G401.6 (cell line): ENCODE measurements around the gene PARVB.

Experiments used
- FAIRE-seq: peaks from 2 replicates; lab custom pipeline; 2012; peaks lifted over from hg19 to GRCh38; lab: Jason Lieb, UNC

PARVB gene

DNA sequence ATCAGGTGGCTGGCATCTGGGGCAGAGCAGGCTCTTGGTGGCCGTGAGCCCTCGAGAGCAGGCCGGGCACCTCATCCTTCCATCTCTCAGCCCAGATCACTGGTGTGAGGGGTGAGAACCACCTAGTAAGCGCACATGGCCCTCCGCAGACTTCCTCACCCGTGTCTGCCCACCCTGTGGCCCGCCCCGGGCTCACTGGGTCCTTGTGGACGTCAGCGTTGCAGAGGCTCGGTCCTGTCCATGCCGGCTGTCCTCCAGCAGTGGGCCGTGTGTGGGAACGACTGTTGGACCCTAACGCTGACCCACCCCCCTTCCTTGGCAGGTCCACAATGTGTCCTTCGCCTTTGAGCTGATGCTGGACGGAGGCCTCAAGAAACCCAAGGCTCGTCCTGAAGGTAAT is 139.4 kb downstream of the PARVB start:
- no peak for FAIRE-seq

DNA sequence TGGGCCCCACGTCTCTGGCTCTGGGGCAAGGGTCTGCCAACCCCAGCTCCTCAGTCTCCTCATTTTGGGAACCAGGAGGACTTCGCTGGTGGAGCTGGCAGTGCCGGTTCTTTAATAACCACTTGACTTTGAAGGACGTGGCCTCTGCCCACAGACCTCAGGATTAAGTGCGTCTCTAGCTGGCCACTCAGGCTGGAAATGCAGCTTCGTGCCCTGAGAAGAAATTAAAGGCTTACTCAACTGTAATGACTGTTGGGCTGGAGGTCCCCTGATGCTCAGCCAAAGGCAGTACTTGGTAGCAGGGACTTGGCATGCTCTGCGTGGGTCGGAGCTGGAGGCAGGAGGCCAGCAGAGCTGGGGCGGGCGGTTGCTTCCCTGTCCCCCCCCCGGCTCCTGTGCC is 139.9 kb downstream of the PARVB start:
- no peak for FAIRE-seq

DNA sequence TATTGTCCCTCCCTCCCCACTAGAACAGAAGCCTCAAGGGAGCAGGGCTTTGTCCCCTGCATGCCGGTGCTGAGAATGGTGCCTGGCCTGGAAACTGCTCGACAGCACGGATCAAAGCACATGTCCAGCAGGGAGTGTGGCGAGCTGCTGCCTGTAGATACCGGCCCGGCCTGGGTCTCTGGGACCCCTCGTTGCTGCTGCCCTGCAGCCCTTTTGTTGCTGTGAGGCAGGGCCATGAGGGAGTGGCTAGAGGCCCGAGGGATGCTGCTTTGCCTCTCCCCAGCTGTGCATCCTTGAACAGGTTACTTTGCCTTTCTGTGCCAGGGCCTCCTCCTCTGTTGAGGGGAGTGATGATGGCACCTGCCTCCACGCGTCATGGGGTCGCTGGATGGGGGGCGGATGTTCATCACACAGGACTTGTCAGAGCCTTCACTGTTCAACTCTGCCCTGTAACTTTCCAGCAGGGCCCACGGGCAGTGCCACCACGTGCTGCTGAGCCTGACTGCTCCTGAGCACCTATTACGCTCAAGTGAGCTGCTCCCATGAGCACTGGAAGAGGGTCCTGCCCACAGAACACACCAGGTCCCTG is 141.3 kb downstream of the PARVB start:
- FAIRE-seq = no peak

DNA sequence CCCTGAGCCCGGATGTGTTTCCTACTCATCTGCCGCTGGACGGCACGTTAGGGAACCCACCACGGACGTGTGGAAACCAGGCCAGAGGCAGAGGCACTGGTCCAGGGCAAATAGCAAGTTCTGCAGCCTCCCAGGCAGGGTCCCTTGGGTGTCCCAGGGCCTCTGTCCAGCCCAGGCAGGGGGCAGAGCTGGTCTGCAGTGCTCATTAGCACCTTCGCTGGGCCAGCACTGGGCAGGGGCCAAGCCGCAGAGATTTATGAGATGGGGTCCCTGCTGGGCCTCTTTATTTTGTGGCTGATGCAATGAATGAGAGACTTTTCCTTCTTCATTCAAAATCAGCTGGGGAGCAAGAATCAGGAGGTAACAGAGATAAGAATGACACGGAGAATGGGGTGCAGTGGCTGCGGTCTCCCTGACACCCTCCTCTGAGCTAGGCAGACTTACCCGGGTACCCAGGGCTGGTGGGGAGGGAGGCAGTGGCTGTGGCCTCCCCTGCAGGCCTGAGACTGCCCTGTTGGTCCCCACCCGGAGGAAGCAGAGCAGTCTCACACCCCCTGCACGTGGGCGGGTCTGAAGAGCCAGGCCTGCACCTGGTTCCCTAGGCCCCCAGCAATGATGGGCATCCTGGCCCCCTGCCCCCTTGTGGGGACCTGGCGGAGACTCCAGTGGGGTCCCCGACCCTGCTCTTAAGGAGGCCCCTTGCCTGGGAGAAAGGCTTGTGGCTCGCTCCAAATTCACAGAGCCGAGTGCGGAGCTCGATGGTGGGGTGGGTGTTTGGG is 142.6 kb downstream of the PARVB start:
- FAIRE-seq = no peak

DNA sequence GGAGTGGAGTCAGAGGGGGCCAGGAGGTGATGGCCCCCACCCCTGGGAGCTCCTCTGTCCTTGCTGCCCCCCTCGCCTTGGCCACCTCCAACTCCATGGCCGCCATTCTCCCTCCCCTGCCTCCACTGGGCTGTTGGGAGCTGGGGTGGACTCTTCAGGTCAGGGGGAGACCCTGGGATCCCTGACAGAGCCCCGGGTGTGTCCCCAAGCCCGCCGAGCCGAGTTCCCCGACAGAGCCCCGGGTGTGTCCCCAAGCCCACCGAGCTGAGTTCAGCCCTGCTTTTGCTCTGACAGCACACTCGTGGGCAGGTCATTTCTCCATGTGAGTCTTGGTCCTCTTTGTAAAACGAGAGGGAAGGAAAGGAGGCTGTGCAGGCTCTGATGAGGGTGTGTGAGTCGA is 143.4 kb downstream of the PARVB start:
- FAIRE-seq = no peak

DNA sequence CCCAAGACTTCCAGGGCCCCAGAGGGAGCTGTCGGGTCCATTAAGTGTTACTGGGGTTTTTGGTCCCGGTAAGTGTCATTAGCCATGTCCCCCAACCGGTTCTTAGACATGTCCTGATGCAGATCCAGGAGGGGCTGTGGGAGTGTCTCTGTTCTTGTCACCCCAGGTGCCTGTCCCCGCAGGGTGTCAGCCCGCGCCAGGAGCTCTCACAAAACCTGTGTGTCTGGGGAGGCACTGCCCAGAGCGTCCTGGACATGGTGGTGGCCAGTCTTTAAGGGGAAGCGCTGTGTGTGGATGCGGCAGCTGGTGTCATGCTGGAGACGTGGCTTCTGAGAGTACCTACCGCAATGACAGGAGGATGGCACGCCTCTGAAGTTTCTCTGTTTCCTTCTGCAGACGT is 144.1 kb downstream of the PARVB start:
- no peak for FAIRE-seq

DNA sequence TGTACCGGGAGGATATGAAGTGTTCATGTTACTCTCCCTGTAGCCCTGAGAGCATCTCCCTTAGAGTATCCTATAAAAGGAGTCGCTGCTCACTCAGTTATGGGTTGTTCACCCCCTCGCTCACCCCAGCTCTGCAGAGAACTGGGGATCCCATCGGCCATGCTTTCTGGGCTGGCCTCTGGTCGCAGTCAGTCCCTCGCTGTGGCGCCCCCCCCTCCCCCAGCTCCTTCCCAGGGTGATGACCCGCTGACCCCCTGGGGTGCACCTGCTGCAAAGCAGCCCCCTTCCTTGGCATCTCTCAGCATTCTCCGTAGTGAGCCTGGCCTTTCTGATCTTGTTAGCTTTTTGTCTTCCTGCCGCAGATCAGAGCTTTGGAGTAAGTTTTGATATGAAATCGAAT is 146.4 kb downstream of the PARVB start:
- FAIRE-seq = no peak

DNA sequence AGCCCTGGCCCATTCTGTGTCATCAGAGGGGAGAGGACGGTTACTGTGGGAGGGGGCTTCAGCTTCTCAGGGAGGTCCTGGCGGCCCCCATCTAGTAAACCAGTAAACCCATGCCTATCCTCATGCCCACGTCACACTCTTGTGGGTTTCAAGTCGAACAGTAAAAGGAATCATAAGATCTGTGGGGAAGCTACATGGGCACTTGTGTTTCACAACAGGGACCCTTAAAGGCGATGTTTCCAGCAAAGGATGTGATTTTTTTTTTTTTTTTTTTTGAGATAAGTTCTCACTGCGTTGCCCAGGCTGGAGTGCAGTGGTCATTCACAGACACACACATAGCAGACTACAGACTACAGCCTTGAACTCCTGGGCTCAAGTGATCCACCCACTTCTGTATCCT is 147.5 kb downstream of the PARVB start:
- no peak for FAIRE-seq

DNA sequence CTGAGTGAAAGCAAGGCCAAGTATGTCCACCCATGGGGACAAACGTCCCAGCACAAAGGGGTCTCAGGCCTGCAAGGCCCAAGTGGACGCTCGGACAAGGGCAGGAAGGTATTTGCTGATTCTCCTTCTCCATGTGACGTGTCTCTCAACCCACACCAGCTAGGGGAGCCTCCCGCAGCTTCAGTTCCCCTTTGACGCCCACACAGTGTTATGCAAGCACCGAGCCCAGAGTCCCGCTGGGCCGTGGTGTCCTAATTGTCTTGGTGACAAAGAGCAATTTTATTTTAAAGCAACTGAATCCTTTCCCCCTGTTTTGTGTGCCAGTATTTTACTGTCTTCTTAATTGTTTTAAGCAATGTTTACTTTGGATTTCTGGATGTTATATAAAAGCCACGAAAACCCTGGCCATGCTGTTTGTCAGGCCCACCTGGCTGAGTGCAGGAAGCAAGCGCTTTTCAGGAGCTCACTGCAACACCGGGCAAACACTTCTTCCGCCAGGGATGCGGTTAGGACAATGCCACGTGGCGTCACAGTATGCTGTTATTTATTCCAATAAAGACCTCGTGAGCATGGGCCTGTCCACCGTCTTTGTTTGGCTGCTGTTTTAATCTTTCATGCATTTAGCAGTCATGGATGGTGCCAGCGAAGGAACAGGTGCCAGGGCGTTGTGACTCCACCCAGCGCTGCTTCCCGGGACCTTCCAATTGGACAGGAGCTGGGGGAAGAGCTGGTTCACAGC is 148.4 kb downstream of the PARVB start:
- FAIRE-seq = no peak

DNA sequence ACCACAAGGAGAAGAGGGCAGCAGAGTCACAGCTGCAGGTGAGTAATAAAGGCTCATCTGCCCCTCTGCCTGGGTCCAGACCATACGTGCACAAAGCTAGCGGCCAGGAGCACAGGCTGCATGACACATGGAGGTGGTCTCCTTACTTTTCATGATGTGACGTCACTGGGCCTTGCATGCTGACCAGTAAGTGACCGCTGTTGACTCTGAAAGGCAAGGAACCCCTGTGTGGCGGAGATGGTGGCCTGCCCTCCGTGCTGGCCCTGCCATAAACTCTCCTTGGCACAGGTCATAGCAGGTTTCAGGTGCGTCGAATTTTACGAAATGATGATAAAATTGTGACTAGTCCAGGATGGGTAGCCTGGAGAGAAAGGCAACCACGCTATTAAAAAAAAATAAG is 149.1 kb downstream of the PARVB start:
- FAIRE-seq = no peak

DNA sequence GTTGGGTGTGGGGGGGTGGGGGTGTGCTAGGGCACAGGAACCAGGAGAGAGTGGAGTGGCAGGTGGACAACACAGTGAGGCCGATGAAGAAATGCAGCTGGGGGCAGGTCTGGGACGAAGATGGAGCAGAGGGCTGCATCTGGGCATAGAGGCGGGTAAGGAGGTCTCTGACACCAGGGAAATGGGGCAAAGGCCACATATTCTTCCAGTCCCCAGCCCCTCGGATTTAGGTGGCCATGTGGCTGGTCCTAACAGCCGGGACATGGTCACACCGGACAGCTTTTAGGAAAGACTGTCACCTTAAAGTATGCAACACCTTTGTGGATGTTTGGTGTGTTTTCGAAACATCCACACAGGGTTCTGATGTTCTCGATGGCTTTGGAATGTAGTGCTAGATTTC is 151.6 kb downstream of the PARVB start:
- no peak for FAIRE-seq

DNA sequence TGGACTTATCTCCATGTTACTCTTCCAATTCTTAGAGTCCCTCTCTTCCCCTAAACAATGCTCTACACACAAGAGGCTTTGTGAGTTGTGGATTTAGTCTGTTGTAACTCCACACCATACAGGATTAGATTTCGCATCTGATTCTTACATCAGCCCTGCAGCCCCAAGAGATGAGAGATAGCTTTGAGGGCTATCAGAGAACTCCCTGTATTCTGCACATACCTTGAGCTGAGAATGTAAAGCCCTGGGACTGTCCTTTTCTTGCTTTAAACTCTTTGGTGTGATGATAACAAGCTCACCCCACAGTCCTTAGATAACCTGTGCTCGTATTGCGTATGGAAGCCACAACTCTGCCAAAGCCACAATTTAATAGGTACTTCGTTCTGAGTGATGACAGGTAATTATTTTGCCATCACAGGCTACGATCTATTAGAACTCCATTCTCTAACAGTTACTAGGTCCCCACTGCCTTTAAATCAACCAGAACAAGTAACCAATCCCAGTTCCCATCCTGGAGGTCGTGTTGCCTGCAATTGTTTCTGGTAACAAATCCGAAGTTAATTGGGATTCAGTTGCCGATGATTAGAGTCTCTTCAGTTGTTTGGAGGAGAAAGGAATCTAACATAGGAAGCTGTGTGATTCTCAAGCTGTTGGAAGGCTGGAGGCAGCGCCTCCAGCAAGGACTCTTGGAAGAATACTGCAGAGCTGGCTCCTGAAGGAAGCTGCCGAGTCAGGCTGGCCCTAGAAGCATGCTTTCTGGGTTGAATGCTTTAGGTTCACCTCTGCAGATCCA is 155.3 kb downstream of the PARVB start:
- no peak for FAIRE-seq

DNA sequence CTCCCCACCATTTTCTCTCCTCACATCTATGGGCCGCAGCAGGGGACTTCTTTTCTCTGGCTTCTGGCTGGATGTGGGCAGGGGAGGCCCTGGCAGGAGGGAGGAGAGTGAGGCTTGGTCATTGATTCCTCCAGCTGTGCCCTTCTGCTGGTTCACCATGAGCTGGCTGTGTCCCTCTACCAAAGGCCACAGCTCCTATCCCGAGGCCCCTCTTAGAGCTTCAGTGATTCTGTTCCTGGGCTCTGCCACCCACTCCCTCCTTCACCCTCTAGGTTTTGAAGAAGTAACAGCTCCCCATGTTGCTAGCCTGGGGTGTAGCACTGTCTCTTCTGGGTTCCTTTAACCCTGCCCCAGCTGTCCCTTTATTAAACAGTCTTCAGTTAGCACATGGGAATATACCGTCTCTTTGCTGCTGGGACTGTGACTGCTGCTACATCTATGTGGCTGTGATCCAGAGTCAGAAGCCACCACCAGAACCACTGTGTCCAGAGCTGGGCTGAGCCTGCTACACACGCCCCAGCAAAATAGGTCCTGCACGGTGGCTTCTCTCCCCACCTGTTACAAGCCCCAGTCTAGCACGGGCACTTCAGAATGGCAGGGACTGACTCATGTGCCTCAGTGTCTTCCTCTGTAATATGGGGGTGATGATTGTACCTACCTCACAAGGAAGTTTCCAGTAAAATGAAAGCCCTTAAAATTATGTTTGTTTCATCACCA is 156.0 kb downstream of the PARVB start:
- FAIRE-seq = no peak

DNA sequence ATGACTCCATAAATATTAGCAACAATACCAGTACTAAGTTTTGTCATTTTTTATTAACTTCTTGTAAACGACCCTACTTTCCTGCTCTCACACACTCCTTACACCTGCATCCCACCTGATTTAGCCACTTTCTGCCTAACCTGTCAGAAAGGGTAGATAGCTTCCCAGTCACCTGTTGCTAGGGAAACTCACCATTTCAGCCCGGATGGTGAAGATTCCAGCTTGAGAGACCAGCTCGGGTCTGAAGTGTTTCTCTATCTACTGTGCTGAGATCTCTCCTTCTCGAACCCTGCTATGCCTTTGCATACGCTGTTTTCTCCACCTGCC is 156.6 kb downstream of the PARVB start, which contains the start of gene PARVG:
TSS of gene PARVG (plus strand) at position 220 of the 327 bp plus-strand sequence. CDS start 2,405 bp downstream, outside the sequence.
- FAIRE-seq = no peak

DNA sequence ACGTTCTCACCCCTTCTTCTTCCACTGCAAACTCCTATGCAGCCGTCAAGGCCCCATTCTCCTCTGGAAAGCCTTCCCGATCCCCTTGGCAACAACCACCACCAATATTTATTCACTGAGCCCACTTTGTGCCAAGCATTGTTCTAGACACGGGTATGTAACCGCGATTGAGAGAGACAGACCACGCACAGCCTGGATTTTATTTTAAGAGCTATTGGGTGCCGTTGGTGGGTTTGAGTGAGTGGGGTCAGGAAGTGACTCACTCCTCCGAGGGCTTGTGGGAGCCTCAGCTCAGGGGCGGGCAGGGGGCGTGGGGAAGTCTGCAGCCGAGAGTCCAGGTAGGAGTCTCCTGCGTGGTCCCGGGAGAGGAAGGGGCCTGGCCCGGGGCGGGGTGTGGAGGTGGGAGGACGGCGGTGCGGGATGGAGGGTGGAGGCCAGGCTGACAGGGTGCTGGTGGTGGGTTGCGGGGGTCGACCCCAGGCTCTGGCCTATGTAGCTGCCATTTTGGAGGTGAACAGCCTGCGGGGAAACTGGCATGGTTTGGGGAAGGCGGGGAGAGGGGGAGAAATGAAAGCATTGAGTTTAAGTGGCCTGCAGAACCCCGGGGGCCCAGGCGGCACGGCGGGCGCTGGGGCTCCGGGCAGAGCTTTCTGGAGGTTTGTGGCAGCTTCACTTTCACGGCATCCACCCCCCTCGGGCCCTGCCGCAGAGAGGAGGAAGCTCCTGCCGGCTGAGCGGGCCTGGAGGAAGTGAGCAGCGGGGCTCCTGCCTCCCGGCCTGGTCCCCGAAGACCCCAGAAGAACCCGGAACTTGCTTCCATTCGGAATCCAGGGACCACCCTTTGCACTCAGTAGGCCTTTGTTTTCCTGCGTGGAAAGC is 157.2 kb downstream of the PARVB start:
- no peak for FAIRE-seq

DNA sequence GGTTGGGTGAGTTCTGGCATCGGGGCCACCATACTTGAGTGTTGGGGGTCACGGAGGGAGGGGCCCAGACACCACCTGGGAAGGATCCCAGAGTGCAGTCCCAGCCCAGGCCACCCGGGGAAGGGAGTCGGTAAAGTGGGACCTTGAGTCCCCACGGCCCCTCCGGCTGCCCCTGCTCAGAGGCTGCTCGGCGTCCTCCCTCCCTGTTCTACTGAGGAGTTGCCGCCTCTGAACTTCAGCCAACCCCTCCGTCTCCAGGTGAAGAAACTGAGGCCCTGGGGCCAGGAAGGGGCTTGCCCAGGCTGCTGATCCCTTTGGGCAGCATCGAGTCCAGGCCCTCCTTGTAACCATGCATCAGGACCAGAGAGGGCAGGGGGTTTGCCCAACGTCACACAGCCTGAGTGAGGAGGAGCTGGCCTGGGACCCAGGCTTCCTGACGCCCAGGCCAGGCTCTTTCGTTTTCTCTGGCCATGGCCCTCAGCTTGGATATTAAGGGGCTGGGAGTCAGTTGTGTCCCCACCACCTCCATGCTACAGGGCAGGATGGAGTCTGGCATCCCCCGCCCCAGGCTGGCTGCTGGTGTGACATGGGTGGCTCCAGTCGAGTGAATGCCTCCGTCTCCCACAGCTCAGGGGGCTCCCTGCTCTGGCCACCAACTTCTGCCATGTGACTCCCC is 157.9 kb downstream of the PARVB start:
- no peak for FAIRE-seq

DNA sequence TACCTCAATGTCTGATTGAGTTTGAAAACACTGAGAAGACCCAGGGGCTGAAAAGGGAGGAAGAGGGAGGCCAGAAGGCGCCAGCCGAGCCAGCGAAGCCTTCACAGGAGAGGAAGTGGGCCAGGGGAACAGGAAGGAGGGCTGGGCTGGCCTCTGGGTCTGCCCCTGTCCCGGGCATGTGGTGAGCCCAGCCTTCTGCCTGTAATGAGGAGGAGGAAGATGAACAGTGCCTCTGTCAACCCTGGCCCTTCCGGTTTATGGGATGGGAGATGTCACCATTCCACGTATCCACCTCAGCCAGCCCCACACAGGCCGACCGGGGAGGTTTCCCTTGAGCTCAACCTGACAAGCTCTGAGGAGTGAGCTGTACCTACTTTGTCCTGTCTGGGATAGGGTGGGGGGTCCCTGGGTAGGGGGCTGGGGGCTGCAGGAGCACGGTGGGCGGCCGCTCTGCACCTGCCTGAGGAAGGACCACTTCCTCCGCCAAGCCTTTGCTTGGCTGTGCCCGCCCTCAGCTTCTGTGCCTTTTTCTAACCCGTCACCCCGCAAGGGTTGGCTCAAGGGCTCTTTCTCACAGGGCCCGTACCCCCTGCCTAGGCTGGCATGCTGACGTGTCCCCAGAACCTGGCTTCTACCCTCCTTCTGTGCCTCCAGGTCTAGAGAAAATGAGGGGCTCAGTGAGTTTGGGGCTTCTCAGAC is 158.6 kb downstream of the PARVB start:
- no peak for FAIRE-seq

DNA sequence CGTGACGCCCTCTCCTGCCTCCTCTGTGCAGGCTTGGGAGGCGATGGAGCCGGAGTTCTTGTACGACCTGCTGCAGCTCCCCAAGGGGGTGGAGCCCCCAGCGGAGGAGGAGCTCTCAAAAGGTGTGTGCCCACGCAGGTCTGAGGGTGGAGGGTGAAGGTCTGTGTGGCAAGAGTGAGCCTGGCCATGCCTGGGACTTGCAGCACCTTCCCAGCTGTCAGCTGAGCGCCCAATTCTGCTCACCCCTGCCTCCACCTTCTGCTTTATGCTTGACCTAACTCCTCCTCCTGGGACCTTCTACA is 159.1 kb downstream of the PARVB start:
- no peak for FAIRE-seq

DNA sequence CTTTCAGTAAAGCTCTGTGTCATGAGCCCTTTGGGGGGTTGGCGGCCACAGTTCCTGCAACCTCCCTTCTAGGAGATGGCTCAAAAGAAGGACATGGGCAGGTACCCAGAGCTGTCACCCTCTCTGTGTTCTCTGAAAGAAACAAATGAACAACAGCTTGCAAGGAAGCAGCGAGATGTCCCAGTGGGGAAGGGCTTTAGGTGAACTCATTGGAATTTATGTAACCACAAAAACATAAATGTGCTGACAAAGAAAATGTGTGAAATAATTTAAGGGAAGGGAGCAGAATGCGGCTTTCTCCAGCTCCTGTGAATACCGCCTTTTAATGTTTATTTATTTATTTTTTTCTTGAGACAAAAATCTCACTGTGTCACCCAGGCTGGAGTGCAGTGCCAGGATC is 159.9 kb downstream of the PARVB start:
- FAIRE-seq = no peak
